H9 (cell line): ENCODE data around the gene ARSI. TPM values are rescaled to one million over a fixed set of nuclear protein-coding genes. Genes with fewer than 3 reads are reported as not detected.

Source experiments
- DNase-seq: peaks from one replicate; pipeline ENCODE4 v3.0.0-alpha.2; 2017
- H2AFZ ChIP-seq: one replicate; pipeline ENCODE4 v1.6.1; 2013; ENCODE audit warnings: mild to moderate bottlenecking, low read length, control low read depth, moderate library complexity
- H2AK5ac ChIP-seq: 2 replicates; pipeline ENCODE4 v1.6.1; 2013; ENCODE audit warnings: low read length, control low read depth, mixed read lengths; ENCODE audit not compliant: insufficient read length
- H2BK120ac ChIP-seq: one replicate; pipeline ENCODE4 v1.6.1; 2013; ENCODE audit warnings: low read depth, mild to moderate bottlenecking, low read length, control low read depth, inconsistent platforms; ENCODE audit not compliant: poor library complexity, severe bottlenecking
- H2BK12ac ChIP-seq: 2 replicates; pipeline ENCODE4 v1.6.1; 2013; ENCODE audit warnings: low read length, control low read depth, mixed read lengths, low read depth; ENCODE audit not compliant: insufficient read length
- H2BK15ac ChIP-seq: 2 replicates; pipeline ENCODE4 v1.6.1; 2013; ENCODE audit warnings: low read depth, low read length, control low read depth
- H2BK20ac ChIP-seq: one replicate; pipeline ENCODE4 v1.6.1; 2013; ENCODE audit warnings: low read depth, mild to moderate bottlenecking, low read length, control low read depth, inconsistent platforms; ENCODE audit not compliant: poor library complexity, severe bottlenecking
- H2BK5ac ChIP-seq: 2 replicates; pipeline ENCODE4 v1.6.1; 2013; ENCODE audit warnings: low read length, control low read depth, mixed read lengths; ENCODE audit not compliant: insufficient read length
- H3K14ac ChIP-seq: 2 replicates; pipeline ENCODE4 v1.6.1; 2013; ENCODE audit warnings: low read length, control low read depth; ENCODE audit not compliant: insufficient read depth
- H3K18ac ChIP-seq: 2 replicates; pipeline ENCODE4 v1.6.1; 2013; ENCODE audit warnings: low read depth, mild to moderate bottlenecking, mixed read lengths, low read length, control low read depth; ENCODE audit not compliant: insufficient read length
- H3K23ac ChIP-seq: 2 replicates; pipeline ENCODE4 v1.6.1; 2013; ENCODE audit warnings: low read length, control low read depth, mixed read lengths, low read depth; ENCODE audit not compliant: insufficient read length
- H3K23me2 ChIP-seq: 2 replicates; pipeline ENCODE4 v1.6.1; 2013; ENCODE audit warnings: low read depth, mild to moderate bottlenecking, mixed read lengths, low read length, control low read depth; ENCODE audit not compliant: insufficient read length, poor library complexity, severe bottlenecking
- H3K27ac ChIP-seq: 2 replicates; pipeline ENCODE4 v1.5.1; 2013; ENCODE audit warnings: low read length, control low read depth, mixed read lengths, low read depth; ENCODE audit not compliant: insufficient read length
- H3K27me3 ChIP-seq: 2 replicates; pipeline ENCODE4 v1.6.1; 2013; ENCODE audit warnings: low read length, control low read depth, inconsistent platforms; ENCODE audit not compliant: insufficient read depth
- H3K4ac ChIP-seq: 2 replicates; pipeline ENCODE4 v1.6.1; 2013; ENCODE audit warnings: low read depth, mild to moderate bottlenecking, control low read depth, inconsistent platforms, low read length, moderate library complexity
- H3K4me1 ChIP-seq: 2 replicates; pipeline ENCODE4 v1.6.1; 2013; ENCODE audit warnings: low read length, control low read depth, inconsistent platforms; ENCODE audit not compliant: insufficient read depth
- H3K4me2 ChIP-seq: 2 replicates; pipeline ENCODE4 v1.6.1; 2013; ENCODE audit warnings: low read length, control low read depth, mixed read lengths; ENCODE audit not compliant: insufficient read length, insufficient read depth
- H3K56ac ChIP-seq: 2 replicates; pipeline ENCODE4 v1.6.1; 2013; ENCODE audit warnings: low read depth, mild to moderate bottlenecking, mixed read lengths, low read length, control low read depth; ENCODE audit not compliant: insufficient read length
- H3K79me1 ChIP-seq: 2 replicates; pipeline ENCODE4 v1.6.1; 2013; ENCODE audit warnings: low read depth, mild to moderate bottlenecking, moderate library complexity, low read length, control low read depth, inconsistent platforms; ENCODE audit not compliant: insufficient read depth, poor library complexity, severe bottlenecking
- H3K79me2 ChIP-seq: 2 replicates; pipeline ENCODE4 v1.6.1; 2013; ENCODE audit warnings: low read length, control low read depth, inconsistent platforms; ENCODE audit not compliant: insufficient read depth
- H3K9ac ChIP-seq: 2 replicates; pipeline ENCODE4 v1.6.1; 2013; ENCODE audit warnings: low read length, control low read depth, mixed read lengths; ENCODE audit not compliant: insufficient read length; ENCODE audit errors: extremely low read depth
- H3K9me3 ChIP-seq: one replicate; pipeline ENCODE4 v1.6.1; 2013; ENCODE audit warnings: low read depth, low read length, inconsistent platforms; ENCODE audit not compliant: control insufficient read depth
- H3T11ph ChIP-seq: one replicate; pipeline ENCODE4 v1.6.1; 2013; ENCODE audit warnings: mild to moderate bottlenecking, low read length, control low read depth, inconsistent platforms
- H4K20me1 ChIP-seq: one replicate; pipeline ENCODE4 v1.6.1; 2013; ENCODE audit not compliant: control insufficient read depth, insufficient read length, insufficient read depth
- H4K5ac ChIP-seq: 2 replicates; pipeline ENCODE4 v1.6.1; 2013; ENCODE audit warnings: low read depth, mild to moderate bottlenecking, mixed read lengths, low read length, control low read depth; ENCODE audit not compliant: insufficient read length
- H4K8ac ChIP-seq: replicated peaks from 2 replicates; pipeline ENCODE4 v1.6.1; 2013; ENCODE audit warnings: low read length, control low read depth, mixed read lengths, low read depth; ENCODE audit not compliant: insufficient read length
- H4K91ac ChIP-seq: 2 replicates; pipeline ENCODE4 v1.6.1; 2013; ENCODE audit warnings: low read depth, mild to moderate bottlenecking, moderate library complexity, mixed read lengths, low read length, control low read depth; ENCODE audit not compliant: insufficient read length
- H3K27ac Mint-ChIP-seq, 3 experiments: 2 replicates in 2 of 3; 3 replicates in 1 of 3; pipeline ENCODE4 v1.8.0; 2020 to 2021; ENCODE audit warnings: mixed read lengths in 3 of 3, mild to moderate bottlenecking in 1 of 3, moderate library complexity in 1 of 3
- H3K27me3 Mint-ChIP-seq: 2 replicates; pipeline ENCODE4 v1.8.0; 2021; ENCODE audit warnings: low read depth, mild to moderate bottlenecking, moderate library complexity, mixed read lengths
- H3K36me3 Mint-ChIP-seq, 3 experiments: 2 replicates in 2 of 3; 3 replicates in 1 of 3; pipeline ENCODE4 v1.8.0; 2020 to 2021; ENCODE audit warnings: low read depth in 3 of 3, mixed read lengths in 3 of 3; ENCODE audit not compliant: insufficient read depth in 1 of 3
- H3K4me1 Mint-ChIP-seq, 2 experiments: 2 replicates each; pipeline ENCODE4 v1.8.0; 2020; ENCODE audit warnings: mixed read lengths in 2 of 2
- H3K4me3 Mint-ChIP-seq, 2 experiments: 2 replicates in 1 of 2; 3 replicates in 1 of 2; pipeline ENCODE4 v1.8.0; 2020 to 2021; ENCODE audit warnings: mild to moderate bottlenecking in 2 of 2, mixed read lengths in 2 of 2, moderate library complexity in 1 of 2
- H3K9me3 Mint-ChIP-seq, 2 experiments: 2 replicates in 1 of 2; 3 replicates in 1 of 2; pipeline ENCODE4 v1.8.0; 2020; ENCODE audit warnings: mild to moderate bottlenecking in 2 of 2, mixed read lengths in 2 of 2, moderate library complexity in 1 of 2
- WGBS: extraction: QIAGEN DNeasy Blood & Tissue Kit; methylation state at CpG from one replicate; pipeline ENCODE4 v1.1.7; 2013; ENCODE audit warnings: missing lambda C conversion rate, low lambda C conversion rate, mixed read lengths; ENCODE audit not compliant: insufficient read length; ENCODE audit errors: extremely low coverage; 5-methylcytosine and 5-hydroxymethylcytosine counted together
- total RNA-seq: library from RNA; stranded (reverse); gene quantifications from 2 replicates; pipeline ENCODE4 v1.2.1, GENCODE V29; 2021
- TF ChIP-seq, protein P1 (sequence below): fragments of 200-600 bp; sonication (generic); conservative IDR thresholded peaks from 3 replicates; pipeline ENCODE4 v1.8.0; 2021; ENCODE audit warnings: antibody characterized with exemption, mild to moderate bottlenecking

The ARSI gene
- total RNA-seq, 1 experiment from 2014 or later = 1.7 TPM

DNA sequence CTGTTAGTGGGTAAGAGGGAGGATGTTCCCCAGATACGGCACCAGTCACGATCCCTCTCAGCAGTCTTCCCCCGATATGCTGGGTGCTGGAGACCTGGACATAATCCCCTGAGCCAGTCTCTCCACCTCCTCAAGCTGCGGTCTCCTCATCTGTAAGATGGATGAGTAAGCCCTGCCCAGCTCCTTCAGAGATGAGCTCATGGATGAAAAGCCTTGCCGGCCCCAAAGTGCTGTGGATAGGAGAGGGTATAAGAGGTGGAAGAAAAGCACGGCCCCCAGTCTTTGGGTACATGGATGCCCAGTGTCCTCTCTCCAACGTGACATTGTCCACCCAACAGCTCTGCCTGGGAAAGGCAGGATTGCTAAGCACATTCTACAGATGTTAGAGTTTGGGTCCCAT, 17.6 kb downstream of the ARSI start:
- H3K23ac ChIP-seq = no peak overlapping the region
- Mint-ChIP-seq H3K4me1 (peaks cover 14 to 20% of the 10 kb centered on the region in 2 experiments), H3K27ac (no peak overlapping the region), H3K4me3 (no peak overlapping the region), H3K27me3 (peaks cover 21% of the 10 kb centered on the region), H3K9me3 (no peaks in the 10 kb centered on the region), H3K36me3 (no peaks in the 10 kb centered on the region)
- no peak overlapping the region for H2BK5ac ChIP-seq
- DNase-seq = no peak
- H3K4me2 ChIP-seq = no peak overlapping the region
- no peak overlapping the region for H2BK120ac ChIP-seq
- TF ChIP-seq, protein P1, sequence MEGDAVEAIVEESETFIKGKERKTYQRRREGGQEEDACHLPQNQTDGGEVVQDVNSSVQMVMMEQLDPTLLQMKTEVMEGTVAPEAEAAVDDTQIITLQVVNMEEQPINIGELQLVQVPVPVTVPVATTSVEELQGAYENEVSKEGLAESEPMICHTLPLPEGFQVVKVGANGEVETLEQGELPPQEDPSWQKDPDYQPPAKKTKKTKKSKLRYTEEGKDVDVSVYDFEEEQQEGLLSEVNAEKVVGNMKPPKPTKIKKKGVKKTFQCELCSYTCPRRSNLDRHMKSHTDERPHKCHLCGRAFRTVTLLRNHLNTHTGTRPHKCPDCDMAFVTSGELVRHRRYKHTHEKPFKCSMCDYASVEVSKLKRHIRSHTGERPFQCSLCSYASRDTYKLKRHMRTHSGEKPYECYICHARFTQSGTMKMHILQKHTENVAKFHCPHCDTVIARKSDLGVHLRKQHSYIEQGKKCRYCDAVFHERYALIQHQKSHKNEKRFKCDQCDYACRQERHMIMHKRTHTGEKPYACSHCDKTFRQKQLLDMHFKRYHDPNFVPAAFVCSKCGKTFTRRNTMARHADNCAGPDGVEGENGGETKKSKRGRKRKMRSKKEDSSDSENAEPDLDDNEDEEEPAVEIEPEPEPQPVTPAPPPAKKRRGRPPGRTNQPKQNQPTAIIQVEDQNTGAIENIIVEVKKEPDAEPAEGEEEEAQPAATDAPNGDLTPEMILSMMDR = no peak
- H4K5ac ChIP-seq = no peak overlapping the region
- no CpG with 5 or more reads among the region's 7 CpGs for WGBS
- no peak overlapping the region for H2BK12ac ChIP-seq
- no peaks in the 10 kb centered on the region for H4K20me1 ChIP-seq
- H3K18ac ChIP-seq = no peak overlapping the region
- H3K23me2 ChIP-seq = no peaks in the 10 kb centered on the region
- H3K79me1 ChIP-seq = no peaks in the 10 kb centered on the region
- no peaks in the 10 kb centered on the region for H3K9me3 ChIP-seq
- no peak overlapping the region for H3K56ac ChIP-seq
- H2BK20ac ChIP-seq = no peak overlapping the region
- no peak overlapping the region for H2BK15ac ChIP-seq
- no peaks in the 10 kb centered on the region for H3K27me3 ChIP-seq
- no peak overlapping the region for H3K9ac ChIP-seq
- H3K4me1 ChIP-seq = no peaks in the 10 kb centered on the region
- H3K4ac ChIP-seq = no peak overlapping the region
- no peak overlapping the region for H4K8ac ChIP-seq
- H2AFZ ChIP-seq = no peak overlapping the region
- no peak overlapping the region for H3K27ac ChIP-seq
- no peak overlapping the region for H3K14ac ChIP-seq
- H3K79me2 ChIP-seq = no peaks in the 10 kb centered on the region
- H4K91ac ChIP-seq = no peak overlapping the region
- H2AK5ac ChIP-seq = no peak overlapping the region
- no peak overlapping the region for H3T11ph ChIP-seq
